Mesothelial cell of epicardium (in vitro differentiated cells): ENCODE results near the gene ORMDL2. TPM values are rescaled to one million over a fixed set of nuclear protein-coding genes. Genes with fewer than 3 reads are reported as not detected.

ENCODE experiments used
- DNase-seq, 2 experiments: peaks; one replicate each; pipeline ENCODE4 v3.0.0; 2021; ENCODE audit warnings: low spot score in 2 of 2; ENCODE audit not compliant: unreplicated experiment in 2 of 2
- H3K27ac Mint-ChIP-seq: 2 replicates; pipeline ENCODE4 v1.8.0; 2021; ENCODE audit warnings: mixed read lengths
- H3K27me3 Mint-ChIP-seq: 2 replicates; pipeline ENCODE4 v1.8.0; 2021; ENCODE audit warnings: low read depth, mixed read lengths
- H3K36me3 Mint-ChIP-seq: 2 replicates; pipeline ENCODE4 v1.8.0; 2021; ENCODE audit warnings: mixed read lengths
- H3K4me1 Mint-ChIP-seq: 2 replicates; pipeline ENCODE4 v1.8.0; 2021; ENCODE audit warnings: mixed read lengths
- H3K4me3 Mint-ChIP-seq: 2 replicates; pipeline ENCODE4 v1.8.0; 2021; ENCODE audit warnings: mild to moderate bottlenecking, moderate library complexity, mixed read lengths
- H3K9me3 Mint-ChIP-seq: 2 replicates; pipeline ENCODE4 v1.8.0; 2021; ENCODE audit warnings: mixed read lengths
- total RNA-seq: library from RNA; stranded (reverse); gene quantifications from 3 replicates; pipeline ENCODE4 v1.2.1, GENCODE V29; 2021
- TF ChIP-seq, protein P1 (sequence below): fragments of 200-600 bp; sonication (generic); IDR thresholded peaks from one replicate; pipeline ENCODE4 v1.5.0; 2021; ENCODE audit warnings: antibody characterized with exemption; ENCODE audit not compliant: unreplicated experiment

ORMDL2 gene
- total RNA-seq, 1 donor from 2014 or later, result 26.3 TPM

DNA sequence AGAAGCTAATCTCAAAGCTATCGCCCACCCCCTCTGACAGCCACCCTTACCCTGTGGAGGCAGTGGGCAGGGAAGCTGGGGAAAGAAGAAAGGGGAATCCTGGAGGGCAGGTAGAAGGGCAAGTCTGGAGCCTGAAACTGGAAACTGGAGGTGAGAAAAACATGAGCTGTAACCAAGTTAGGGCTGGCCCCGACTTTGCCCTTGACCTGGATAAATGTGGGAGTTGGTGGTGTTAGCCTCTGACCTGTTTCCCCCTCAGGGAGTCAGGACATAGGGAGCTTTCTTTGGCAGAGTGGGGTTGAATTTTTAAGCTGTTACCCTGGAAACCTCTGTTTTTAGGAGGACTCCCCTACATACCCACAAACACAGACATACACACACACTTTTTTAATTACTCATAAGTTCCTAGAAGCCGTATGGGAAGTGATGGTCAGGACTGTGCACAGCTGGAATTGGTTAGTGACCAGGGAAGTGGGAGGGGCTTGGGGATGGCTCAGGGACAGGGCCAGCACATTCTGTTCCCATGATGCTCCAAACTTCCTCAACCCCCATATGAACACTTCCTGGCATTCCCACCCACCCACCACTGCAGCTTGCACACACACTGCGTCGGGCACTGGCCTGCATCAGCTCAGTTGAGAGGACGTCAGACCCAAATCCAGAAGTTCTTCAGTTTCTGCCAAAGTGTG is 29.9 kb downstream of the ORMDL2 start:
- TF ChIP-seq, protein P1, sequence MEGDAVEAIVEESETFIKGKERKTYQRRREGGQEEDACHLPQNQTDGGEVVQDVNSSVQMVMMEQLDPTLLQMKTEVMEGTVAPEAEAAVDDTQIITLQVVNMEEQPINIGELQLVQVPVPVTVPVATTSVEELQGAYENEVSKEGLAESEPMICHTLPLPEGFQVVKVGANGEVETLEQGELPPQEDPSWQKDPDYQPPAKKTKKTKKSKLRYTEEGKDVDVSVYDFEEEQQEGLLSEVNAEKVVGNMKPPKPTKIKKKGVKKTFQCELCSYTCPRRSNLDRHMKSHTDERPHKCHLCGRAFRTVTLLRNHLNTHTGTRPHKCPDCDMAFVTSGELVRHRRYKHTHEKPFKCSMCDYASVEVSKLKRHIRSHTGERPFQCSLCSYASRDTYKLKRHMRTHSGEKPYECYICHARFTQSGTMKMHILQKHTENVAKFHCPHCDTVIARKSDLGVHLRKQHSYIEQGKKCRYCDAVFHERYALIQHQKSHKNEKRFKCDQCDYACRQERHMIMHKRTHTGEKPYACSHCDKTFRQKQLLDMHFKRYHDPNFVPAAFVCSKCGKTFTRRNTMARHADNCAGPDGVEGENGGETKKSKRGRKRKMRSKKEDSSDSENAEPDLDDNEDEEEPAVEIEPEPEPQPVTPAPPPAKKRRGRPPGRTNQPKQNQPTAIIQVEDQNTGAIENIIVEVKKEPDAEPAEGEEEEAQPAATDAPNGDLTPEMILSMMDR, result no peak
- peak overlapping the region; percentile 98 for H3K27ac Mint-ChIP-seq
- no peaks in the 10 kb centered on the region for H3K36me3 Mint-ChIP-seq
- no peaks in the 10 kb centered on the region for H3K9me3 Mint-ChIP-seq
- H3K4me1 Mint-ChIP-seq, result peaks cover 18% of the 10 kb centered on the region
- peaks cover 5% of the 10 kb centered on the region for H3K27me3 Mint-ChIP-seq
- peak in 1 of 2 experiments; percentile 52 for DNase-seq
- H3K4me3 Mint-ChIP-seq, result peak overlapping the region; percentile 1

DNA sequence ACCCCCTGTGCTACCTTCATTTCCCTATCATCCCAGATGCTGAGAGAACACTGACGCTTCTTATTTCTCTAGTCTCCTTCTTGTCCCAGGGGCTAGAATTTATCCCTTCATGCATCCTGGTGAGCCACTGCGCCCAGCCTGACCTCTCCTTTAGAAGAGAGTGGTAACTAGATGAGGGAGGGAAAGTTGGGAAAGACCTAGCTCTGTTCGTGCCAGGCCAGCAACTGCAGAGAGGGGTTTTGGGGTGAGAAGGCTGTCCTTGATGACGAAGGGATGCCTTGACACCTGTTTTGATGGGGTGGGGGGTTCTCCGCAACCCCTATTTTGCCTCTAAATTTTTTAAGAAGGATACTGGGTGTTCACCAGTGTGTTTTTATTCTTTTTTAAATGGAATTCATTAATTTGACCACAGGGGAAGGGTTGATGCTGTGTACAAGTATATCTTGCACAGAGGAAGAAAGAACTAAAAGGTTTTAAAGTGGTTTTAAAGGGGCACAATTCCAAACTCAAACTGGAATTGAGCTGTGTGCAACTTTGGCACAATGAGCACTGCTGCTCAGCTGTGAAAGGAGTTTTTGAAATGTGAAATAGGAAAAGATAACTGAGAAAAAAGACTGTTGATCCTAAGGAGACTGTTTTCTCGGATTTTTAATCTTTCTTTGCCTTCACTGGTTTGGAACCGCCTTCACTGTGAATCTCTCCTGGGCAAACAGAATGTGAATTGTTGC is 31.9 kb downstream of the ORMDL2 start:
- H3K36me3 Mint-ChIP-seq, result no peaks in the 10 kb centered on the region
- H3K27me3 Mint-ChIP-seq, result peaks cover 5% of the 10 kb centered on the region
- TF ChIP-seq, protein P1, result no peak
- H3K9me3 Mint-ChIP-seq, result no peaks in the 10 kb centered on the region
- H3K4me1 Mint-ChIP-seq, result peaks cover 17% of the 10 kb centered on the region
- no peak overlapping the region for H3K4me3 Mint-ChIP-seq
- no peak for DNase-seq
- peak overlapping the region; percentile 26 for H3K27ac Mint-ChIP-seq

DNA sequence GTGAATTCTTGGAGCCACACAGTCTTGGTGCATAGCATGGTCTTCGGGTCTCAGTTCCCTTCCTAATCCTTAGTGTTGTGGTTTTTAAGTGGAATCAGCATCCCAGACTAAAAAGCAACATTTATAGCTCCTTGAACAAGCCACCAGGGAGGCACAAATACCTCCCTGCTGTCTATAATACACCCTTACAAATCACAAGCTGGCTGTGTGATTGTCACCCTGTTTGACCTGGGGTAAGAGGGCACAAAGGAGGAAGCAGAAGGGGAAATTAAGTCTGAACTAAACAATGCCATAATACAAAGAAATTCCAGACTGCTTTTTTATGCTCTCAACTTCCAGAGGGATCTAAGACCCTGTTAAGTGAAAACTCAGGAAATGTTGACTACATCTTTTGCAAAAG is 32.6 kb downstream of the ORMDL2 start:
- Mint-ChIP-seq H3K27ac (no peak overlapping the region), H3K27me3 (peaks cover 5% of the 10 kb centered on the region), H3K4me1 (peaks cover 17% of the 10 kb centered on the region), H3K36me3 (no peaks in the 10 kb centered on the region), H3K9me3 (no peaks in the 10 kb centered on the region), H3K4me3 (no peak overlapping the region)
- DNase-seq, result no peak
- TF ChIP-seq, protein P1, result no peak

DNA sequence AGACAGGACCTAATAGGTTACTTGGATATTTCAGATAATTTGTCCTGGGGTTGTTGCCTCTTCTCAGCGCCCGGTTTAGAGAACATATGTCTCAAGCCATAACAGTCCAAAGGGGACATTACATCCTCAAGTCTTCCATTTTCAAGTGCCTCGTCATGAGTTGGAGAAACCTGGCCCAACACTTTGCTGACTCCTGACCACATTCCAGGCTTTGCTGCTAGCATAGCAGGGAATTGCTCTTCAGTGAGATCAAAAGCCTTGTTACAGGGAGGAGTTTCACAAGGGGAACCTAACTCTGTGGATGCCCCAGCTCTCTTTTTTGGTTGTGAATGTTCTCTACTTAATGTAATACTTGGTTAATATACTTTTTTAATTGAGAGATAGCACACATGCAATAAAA is 33.1 kb downstream of the ORMDL2 start:
- H3K4me1 Mint-ChIP-seq, result peaks cover 17% of the 10 kb centered on the region
- no peaks in the 10 kb centered on the region for H3K9me3 Mint-ChIP-seq
- peaks cover 5% of the 10 kb centered on the region for H3K27me3 Mint-ChIP-seq
- H3K36me3 Mint-ChIP-seq, result no peaks in the 10 kb centered on the region
- no peak overlapping the region for H3K4me3 Mint-ChIP-seq
- TF ChIP-seq, protein P1, result no peak
- DNase-seq, result no peak
- H3K27ac Mint-ChIP-seq, result peak overlapping the region; percentile 61

DNA sequence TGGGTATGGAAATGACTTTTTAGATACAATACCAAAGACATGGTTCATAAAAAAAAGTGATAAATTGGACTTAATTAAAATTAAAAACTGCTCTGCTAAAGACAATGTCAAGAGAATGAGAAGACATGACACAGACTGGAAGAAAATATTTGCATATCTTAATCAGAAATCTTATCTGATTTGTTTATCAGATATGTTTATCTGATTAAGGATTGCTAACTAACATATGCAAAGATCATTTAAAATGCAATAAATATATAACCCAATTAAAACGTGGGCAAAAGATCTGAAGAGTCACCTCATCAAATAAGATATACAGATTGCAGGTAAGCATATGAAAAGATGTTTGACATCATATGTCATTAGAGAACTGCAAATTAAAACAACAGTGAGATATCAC is 34.9 kb downstream of the ORMDL2 start:
- no peak for DNase-seq
- H3K36me3 Mint-ChIP-seq, result no peaks in the 10 kb centered on the region
- H3K9me3 Mint-ChIP-seq, result no peaks in the 10 kb centered on the region

More for the DNA sequence above, 34.9 kb downstream of the ORMDL2 start:
- peaks cover 5% of the 10 kb centered on the region for H3K27me3 Mint-ChIP-seq
- no peak overlapping the region for H3K4me3 Mint-ChIP-seq
- no peak overlapping the region for H3K27ac Mint-ChIP-seq
- TF ChIP-seq, protein P1, result no peak
- H3K4me1 Mint-ChIP-seq, result peaks cover 9% of the 10 kb centered on the region
